Measurements from ENCODE around the gene CNNM2. TPM values are rescaled to one million over a fixed set of nuclear protein-coding genes. Genes with fewer than 3 reads are reported as not detected.
"Not testable (repeated sequence)": the region's sequence is repeated elsewhere in the genome, so short reads cannot be mapped to it uniquely, and the experiment has no call there.

Gene CNNM2
- total and polyA plus RNA-seq, 5 donors = 1.4 to 4.6 (median 3.6) TPM

DNA sequence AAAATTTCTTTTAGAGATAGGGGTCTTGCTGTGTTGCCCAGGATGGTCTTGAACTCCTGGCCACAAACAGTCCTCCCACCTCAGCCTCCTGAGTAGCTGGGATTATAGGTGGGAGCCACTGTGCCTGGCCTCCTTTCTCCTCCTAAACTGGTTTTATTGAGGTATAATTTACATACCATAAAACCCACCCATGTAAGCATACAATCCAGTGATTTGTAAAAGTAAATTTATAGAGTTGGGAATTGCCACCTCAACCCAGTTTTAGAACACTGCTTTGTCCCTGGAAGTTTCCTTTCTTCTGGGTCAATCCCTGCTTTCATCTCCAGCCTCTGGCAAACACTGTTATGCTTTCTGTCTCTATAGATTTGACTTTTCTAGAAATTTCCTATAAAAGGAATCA lies 49.0 kb downstream of the CNNM2 start:
- H3K27me3 ChIP-seq (ENCODE audit: control insufficient read depth, insufficient read depth) = no peaks in the 10 kb centered on the region
- H3K4me3 ChIP-seq (ENCODE audit: low read length) = no peak overlapping the region
- intact Hi-C loops (cut with DNase I) = no loop called here
- no peaks in the 10 kb centered on the region for H3K9me3 ChIP-seq (ENCODE audit: control insufficient read depth, low read length)
- no peak overlapping the region for H3K27ac ChIP-seq (ENCODE audit: low read length)
- no peaks in the 10 kb centered on the region for H3K4me1 ChIP-seq (ENCODE audit: control insufficient read depth, insufficient read depth, low read length)
- no peak for DNase-seq
- no peak for ATAC-seq

DNA sequence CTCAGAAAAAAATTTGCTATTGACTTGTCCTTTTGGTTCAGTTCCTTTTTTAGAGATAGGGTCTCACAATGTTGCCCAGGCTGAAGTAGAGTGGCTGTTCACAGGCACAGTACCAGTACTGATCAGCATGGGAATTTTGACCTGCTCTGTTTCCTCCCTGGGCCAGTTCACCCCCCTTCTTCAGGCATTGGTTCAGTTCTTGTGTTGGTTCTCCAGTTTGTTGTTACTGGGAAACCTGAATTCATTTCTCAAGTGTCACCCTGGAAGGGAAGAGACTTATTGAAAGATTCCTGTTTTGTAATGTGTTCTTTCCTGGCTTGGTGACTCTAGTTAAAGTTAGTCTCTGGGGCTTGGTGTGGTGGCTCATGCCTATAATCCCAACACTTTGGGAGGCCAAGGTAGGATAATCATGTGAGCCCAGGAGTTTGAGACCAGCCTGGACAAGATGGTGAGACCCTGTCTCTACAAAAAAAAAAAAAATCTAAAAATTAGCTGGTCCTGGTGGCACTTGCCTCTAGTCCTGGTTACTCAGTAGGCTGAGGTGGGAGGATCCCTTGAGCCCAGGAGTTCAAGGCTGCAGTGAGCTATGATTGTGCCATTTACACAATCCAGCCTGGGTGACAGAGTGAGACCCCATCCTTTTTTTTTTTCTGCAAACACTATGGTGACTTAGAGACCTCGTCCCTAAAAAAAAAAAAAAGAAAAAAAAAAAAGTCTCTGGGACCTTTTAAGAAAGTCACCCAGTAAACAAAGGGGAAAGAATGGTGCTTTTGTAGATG lies 52.7 kb downstream of the CNNM2 start:
- no peak for DNase-seq
- no peaks in the 10 kb centered on the region for H3K9me3 ChIP-seq (ENCODE audit: control insufficient read depth, low read length)
- no peaks in the 10 kb centered on the region for H3K4me1 ChIP-seq (ENCODE audit: control insufficient read depth, insufficient read depth, low read length)
- 79% methylated on average over 1 of the region's 1 CpG for WGBS
- no peak overlapping the region for H3K4me3 ChIP-seq (ENCODE audit: low read length)
- intact Hi-C loops (cut with DNase I) = no loop called here
- H3K27ac ChIP-seq (ENCODE audit: low read length) = no peak overlapping the region
- no peak for ATAC-seq
- H3K27me3 ChIP-seq (ENCODE audit: control insufficient read depth, insufficient read depth) = no peaks in the 10 kb centered on the region

- ATAC-seq (no peak), DNase-seq (no peak)
- H3K4me3 ChIP-seq (ENCODE audit: low read length) = no peak overlapping the region
- 77% methylated on average over 2 of the region's 2 CpGs for WGBS
- H3K27ac ChIP-seq (ENCODE audit: low read length) = no peak overlapping the region
- H3K27me3 ChIP-seq (ENCODE audit: control insufficient read depth, insufficient read depth) = no peaks in the 10 kb centered on the region
- H3K4me1 ChIP-seq (ENCODE audit: control insufficient read depth, insufficient read depth, low read length) = no peaks in the 10 kb centered on the region
- H3K9me3 ChIP-seq (ENCODE audit: control insufficient read depth, low read length) = no peaks in the 10 kb centered on the region
- intact Hi-C loops (cut with DNase I) = no loop called here
These were observed 57.6 kb downstream of the CNNM2 start for GRCh38 chr10:102975483-102976379.

DNA sequence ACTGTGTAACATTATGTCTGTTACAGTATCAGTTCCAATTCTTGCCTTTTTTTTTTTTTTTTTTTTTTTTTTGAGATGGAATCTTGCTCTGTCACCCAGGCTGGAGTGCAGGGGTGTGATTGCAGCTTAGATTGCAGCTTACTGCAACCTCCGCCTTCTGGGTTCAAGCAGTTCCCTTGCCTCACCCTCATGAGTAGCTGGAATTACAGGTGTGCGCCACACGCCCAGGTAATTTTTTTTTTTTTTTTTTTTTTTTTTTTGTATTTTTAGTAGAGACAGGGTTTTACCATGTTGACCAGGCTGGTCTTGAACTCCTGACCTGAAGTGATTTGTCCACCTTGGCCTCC lies 58.3 kb downstream of the CNNM2 start:
- H3K4me1 ChIP-seq (ENCODE audit: control insufficient read depth, insufficient read depth, low read length); H3K27me3 ChIP-seq (ENCODE audit: control insufficient read depth, insufficient read depth); H3K9me3 ChIP-seq (ENCODE audit: control insufficient read depth, low read length); H3K27ac ChIP-seq (ENCODE audit: low read length); H3K4me3 ChIP-seq (ENCODE audit: low read length); DNase-seq; ATAC-seq; intact Hi-C loops (cut with DNase I): not testable (repeated sequence)
- WGBS = 97% methylated on average over 3 of the region's 3 CpGs

GRCh38 chr10:102982296-102982695 lies 64.2 kb downstream of the CNNM2 start:
- DNase-seq = no peak
- H3K4me1 ChIP-seq (ENCODE audit: control insufficient read depth, insufficient read depth, low read length) = no peaks in the 10 kb centered on the region
- no peaks in the 10 kb centered on the region for H3K27me3 ChIP-seq (ENCODE audit: control insufficient read depth, insufficient read depth)
- ATAC-seq = no peak
- no peak overlapping the region for H3K27ac ChIP-seq (ENCODE audit: low read length)
- H3K4me3 ChIP-seq (ENCODE audit: low read length) = no peak overlapping the region
- WGBS = 60% methylated on average over 2 of the region's 2 CpGs
- no peaks in the 10 kb centered on the region for H3K9me3 ChIP-seq (ENCODE audit: control insufficient read depth, low read length)
- intact Hi-C loops (cut with DNase I) = no loop called here

GRCh38 chr10:102984086-102984485 lies 66.0 kb downstream of the CNNM2 start:
- Histone ChIP-seq H3K9me3 (ENCODE audit: control insufficient read depth, low read length) (no peaks in the 10 kb centered on the region), H3K4me3 (ENCODE audit: low read length) (no peak overlapping the region), H3K27ac (ENCODE audit: low read length) (no peak overlapping the region), H3K27me3 (ENCODE audit: control insufficient read depth, insufficient read depth) (no peaks in the 10 kb centered on the region), H3K4me1 (ENCODE audit: control insufficient read depth, insufficient read depth, low read length) (no peaks in the 10 kb centered on the region)
- intact Hi-C loops (cut with DNase I) = no loop called here
- 92% methylated on average over 1 of the region's 1 CpG for WGBS
- ATAC-seq = no peak
- no peak for DNase-seq

GRCh38 chr10:102985811-102986210 lies 67.7 kb downstream of the CNNM2 start:
- 92% methylated on average over 1 of the region's 1 CpG for WGBS
- no peak overlapping the region for H3K4me3 ChIP-seq (ENCODE audit: low read length)
- no peaks in the 10 kb centered on the region for H3K9me3 ChIP-seq (ENCODE audit: control insufficient read depth, low read length)
- intact Hi-C loops (cut with DNase I) = no loop called here
- no peak overlapping the region for H3K27ac ChIP-seq (ENCODE audit: low read length)
- H3K4me1 ChIP-seq (ENCODE audit: control insufficient read depth, insufficient read depth, low read length) = no peaks in the 10 kb centered on the region
- H3K27me3 ChIP-seq (ENCODE audit: control insufficient read depth, insufficient read depth) = no peaks in the 10 kb centered on the region
- DNase-seq = no peak
- no peak for ATAC-seq

DNA sequence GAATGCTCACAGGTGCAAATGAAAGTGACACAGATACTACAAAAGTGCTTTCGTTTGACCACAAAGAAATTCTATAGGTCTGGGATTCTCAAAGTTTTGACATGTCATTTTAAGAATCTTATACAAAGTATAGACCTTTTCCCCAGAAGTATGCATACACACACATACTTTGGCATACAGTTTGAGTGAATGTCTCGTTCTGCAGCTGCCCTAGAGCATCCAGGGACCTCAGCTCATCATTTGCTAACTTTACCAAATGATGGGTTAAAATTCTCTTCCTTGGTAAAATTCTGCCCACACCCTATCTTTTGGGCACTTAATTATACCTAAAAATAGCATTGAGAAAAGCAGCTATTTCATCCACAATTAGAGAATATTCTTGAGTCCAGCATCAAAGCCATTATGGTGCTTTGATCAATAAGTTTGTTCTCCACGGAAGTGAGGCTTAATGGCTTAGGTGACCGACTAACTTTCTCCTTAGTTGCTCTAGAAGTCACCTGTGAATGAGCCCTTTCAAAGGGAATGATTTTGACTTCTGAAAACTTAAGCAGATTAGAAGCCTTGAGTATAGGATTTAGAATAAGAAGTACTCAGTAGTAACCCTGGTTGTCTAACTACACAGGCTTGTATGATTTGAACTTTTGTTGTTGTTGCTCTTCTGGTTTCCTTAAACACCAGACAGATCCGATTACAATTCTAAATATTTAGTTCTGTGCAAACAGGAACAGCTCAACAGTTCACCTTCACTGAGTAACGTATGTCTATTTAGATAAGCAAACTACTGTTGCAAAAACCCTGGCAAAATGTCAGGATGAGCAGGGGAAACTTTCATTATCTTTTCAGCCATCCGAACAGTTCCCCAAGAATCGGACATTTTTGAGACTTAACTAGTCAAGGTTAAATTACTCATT lies 70.6 kb downstream of the CNNM2 start:
- no peaks in the 10 kb centered on the region for H3K27me3 ChIP-seq (ENCODE audit: control insufficient read depth, insufficient read depth)
- ATAC-seq (no peak), DNase-seq (no peak)
- no peaks in the 10 kb centered on the region for H3K9me3 ChIP-seq (ENCODE audit: control insufficient read depth, low read length)
- H3K27ac ChIP-seq (ENCODE audit: low read length) = no peak overlapping the region
- no peak overlapping the region for H3K4me3 ChIP-seq (ENCODE audit: low read length)
- intact Hi-C loops (cut with DNase I) = no loop called here
- H3K4me1 ChIP-seq (ENCODE audit: control insufficient read depth, insufficient read depth, low read length) = no peaks in the 10 kb centered on the region
- WGBS = 61% methylated on average over 8 of the region's 8 CpGs

DNA sequence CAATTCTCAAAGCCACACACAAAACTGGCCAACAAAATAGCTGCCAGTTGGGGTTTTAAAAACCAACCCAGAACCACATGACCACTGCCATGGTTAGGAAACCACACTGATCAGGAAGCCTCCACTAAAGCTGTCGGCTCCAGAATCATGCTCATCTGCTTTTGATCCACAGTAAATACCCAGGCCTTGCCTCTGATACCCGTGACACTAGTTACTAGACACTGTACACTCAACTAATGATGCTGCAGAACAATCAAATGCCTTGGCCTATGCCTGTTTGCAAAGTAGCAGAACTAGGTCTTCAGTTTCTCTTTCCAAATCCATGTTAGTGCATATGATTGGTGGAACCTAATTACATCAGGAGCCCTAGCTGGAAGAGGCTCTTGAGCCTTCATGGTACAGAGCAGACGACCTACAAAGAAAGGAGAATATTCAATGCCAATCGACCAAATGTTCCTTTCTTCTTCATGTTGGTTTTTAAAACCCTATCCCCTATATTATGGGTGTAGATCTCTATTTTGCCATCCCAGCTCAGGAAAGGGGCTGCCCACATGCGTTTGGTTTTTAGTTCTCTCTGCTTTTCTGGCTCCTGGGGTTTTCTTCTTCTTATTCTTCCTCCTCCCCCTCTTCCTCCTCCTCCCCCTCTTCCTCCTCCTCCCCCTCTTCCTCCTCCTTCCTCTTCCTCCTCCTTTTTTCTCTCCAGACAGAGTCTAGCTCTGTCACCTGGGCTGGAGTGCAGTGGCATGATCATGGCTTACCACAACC lies 76.6 kb downstream of the CNNM2 start:
- H3K27ac ChIP-seq (ENCODE audit: low read length) = no peak overlapping the region
- ATAC-seq = no peak
- no peak overlapping the region for H3K4me3 ChIP-seq (ENCODE audit: low read length)
- H3K4me1 ChIP-seq (ENCODE audit: control insufficient read depth, insufficient read depth, low read length) = no peaks in the 10 kb centered on the region
- no peaks in the 10 kb centered on the region for H3K9me3 ChIP-seq (ENCODE audit: control insufficient read depth, low read length)
- no peak for DNase-seq
- H3K27me3 ChIP-seq (ENCODE audit: control insufficient read depth, insufficient read depth) = no peaks in the 10 kb centered on the region
- WGBS = 89% methylated on average over 5 of the region's 5 CpGs
- intact Hi-C loops (cut with DNase I) = no loop called here

- H3K4me3 ChIP-seq (ENCODE audit: low read length) = no peak overlapping the region
- no peaks in the 10 kb centered on the region for H3K9me3 ChIP-seq (ENCODE audit: control insufficient read depth, low read length)
- intact Hi-C loops (cut with DNase I) = no loop called here
- no peak for DNase-seq
- H3K4me1 ChIP-seq (ENCODE audit: control insufficient read depth, insufficient read depth, low read length) = no peaks in the 10 kb centered on the region
- ATAC-seq = no peak
- H3K27me3 ChIP-seq (ENCODE audit: control insufficient read depth, insufficient read depth) = no peaks in the 10 kb centered on the region
- no peak overlapping the region for H3K27ac ChIP-seq (ENCODE audit: low read length)
These were observed 78.8 kb downstream of the CNNM2 start for GRCh38 chr10:102996876-102997275.

Measured in right cardiac atrium (tissue), 5 donors.